Measurements from ENCODE around the gene SLC11A2.

The SLC11A2 gene

GRCh38 chr12:50986966-50987737 is 39.0 kb downstream of the SLC11A2 start:
- ATAC-seq (ENCODE audit: low read depth): peak; percentile 66
- TF ChIP-seq CTCF (IDR thresholded peaks at IDR 0.05; ENCODE audit: poor library complexity, severe bottlenecking): peak; percentile 76
- H3K4me3 ChIP-seq (ENCODE audit: severe bottlenecking): no peak overlapping the region
- H3K36me3 ChIP-seq (ENCODE audit: low read depth): peaks cover 41% of the 10 kb centered on the region
- H3K4me1 ChIP-seq (ENCODE audit: insufficient read depth, poor library complexity, severe bottlenecking): no peaks in the 10 kb centered on the region
- no peaks in the 10 kb centered on the region for H3K27me3 ChIP-seq (ENCODE audit: insufficient read depth, poor library complexity, severe bottlenecking)
- H3K27ac ChIP-seq (ENCODE audit: poor library complexity, severe bottlenecking): no peak overlapping the region
- DNase-seq (ENCODE audit: low spot score): no peak
- no peaks in the 10 kb centered on the region for H3K9me3 ChIP-seq (ENCODE audit: severe bottlenecking)

- ATAC-seq (ENCODE audit: low read depth) (no peak), DNase-seq (ENCODE audit: low spot score) (no peak)
- no peak for TF ChIP-seq CTCF (IDR thresholded peaks at IDR 0.05; ENCODE audit: poor library complexity, severe bottlenecking)
- Histone ChIP-seq H3K9me3 (ENCODE audit: severe bottlenecking) (no peaks in the 10 kb centered on the region), H3K27ac (ENCODE audit: poor library complexity, severe bottlenecking) (no peak overlapping the region), H3K4me1 (ENCODE audit: insufficient read depth, poor library complexity, severe bottlenecking) (no peaks in the 10 kb centered on the region), H3K36me3 (ENCODE audit: low read depth) (peaks cover 22% of the 10 kb centered on the region), H3K4me3 (ENCODE audit: severe bottlenecking) (no peak overlapping the region), H3K27me3 (ENCODE audit: insufficient read depth, poor library complexity, severe bottlenecking) (no peaks in the 10 kb centered on the region)
These were observed 40.9 kb downstream of the SLC11A2 start for GRCh38 chr12:50985322-50985721.

- DNase-seq (ENCODE audit: low spot score) (no peak), ATAC-seq (ENCODE audit: low read depth) (no peak; the same call in 2 of the 3 replicates)
- TF ChIP-seq CTCF (IDR thresholded peaks at IDR 0.05; ENCODE audit: poor library complexity, severe bottlenecking): no peak
- no peak overlapping the region for H3K4me3 ChIP-seq (ENCODE audit: severe bottlenecking)
- no peaks in the 10 kb centered on the region for H3K4me1 ChIP-seq (ENCODE audit: insufficient read depth, poor library complexity, severe bottlenecking)
- H3K36me3 ChIP-seq (ENCODE audit: low read depth): peaks cover 16% of the 10 kb centered on the region
- H3K27me3 ChIP-seq (ENCODE audit: insufficient read depth, poor library complexity, severe bottlenecking): no peaks in the 10 kb centered on the region
- H3K27ac ChIP-seq (ENCODE audit: poor library complexity, severe bottlenecking): no peak overlapping the region
- H3K9me3 ChIP-seq (ENCODE audit: severe bottlenecking): no peaks in the 10 kb centered on the region
These were observed 41.4 kb downstream of the SLC11A2 start for GRCh38 chr12:50984586-50985298.

GRCh38 chr12:50981319-50982239 is 44.6 kb downstream of the SLC11A2 start:
- DNase-seq (ENCODE audit: low spot score) (no peak), ATAC-seq (ENCODE audit: low read depth) (peak; percentile 46; the same call in 1 of the 3 replicates)
- no peak for TF ChIP-seq CTCF (IDR thresholded peaks at IDR 0.05; ENCODE audit: poor library complexity, severe bottlenecking)
- Histone ChIP-seq H3K36me3 (ENCODE audit: low read depth) (peaks cover 5% of the 10 kb centered on the region; the same call in 1 of the 2 replicates), H3K27me3 (ENCODE audit: insufficient read depth, poor library complexity, severe bottlenecking) (no peaks in the 10 kb centered on the region), H3K9me3 (ENCODE audit: severe bottlenecking) (no peaks in the 10 kb centered on the region), H3K27ac (ENCODE audit: poor library complexity, severe bottlenecking) (no peak overlapping the region), H3K4me1 (ENCODE audit: insufficient read depth, poor library complexity, severe bottlenecking) (no peaks in the 10 kb centered on the region), H3K4me3 (ENCODE audit: severe bottlenecking) (no peak overlapping the region)

All from RWPE2 (cell line).